IPS-20b (cell line): ENCODE data around the gene EIF4E3.

Experiments used
- H3K27ac ChIP-seq: one replicate; pipeline ENCODE4 v1.5.1; 2013; ENCODE audit warnings: low read length
- H3K27me3 ChIP-seq: 2 replicates; pipeline ENCODE4 v1.6.1; 2013; ENCODE audit warnings: mild to moderate bottlenecking, low read length, inconsistent platforms; ENCODE audit not compliant: insufficient read depth
- H3K36me3 ChIP-seq: 2 replicates; pipeline ENCODE4 v1.6.1; 2013; ENCODE audit warnings: low read depth, mild to moderate bottlenecking, inconsistent platforms, low read length, moderate library complexity; ENCODE audit not compliant: insufficient read depth
- H3K4me1 ChIP-seq: 2 replicates; pipeline ENCODE4 v1.6.1; 2013; ENCODE audit warnings: mild to moderate bottlenecking, control low read depth, inconsistent platforms, low read length, moderate library complexity; ENCODE audit not compliant: insufficient read depth
- H3K4me3 ChIP-seq: 2 replicates; pipeline ENCODE4 v1.5.1; 2013; ENCODE audit warnings: mild to moderate bottlenecking, low read length, inconsistent platforms
- H3K9ac ChIP-seq: 2 replicates; pipeline ENCODE4 v1.6.1; 2013; ENCODE audit warnings: low read depth, mild to moderate bottlenecking, inconsistent platforms, low read length, moderate library complexity
- H3K9me3 ChIP-seq: 2 replicates; pipeline ENCODE4 v1.6.1; 2013; ENCODE audit warnings: mild to moderate bottlenecking, low read depth, low read length, inconsistent platforms; ENCODE audit not compliant: insufficient read depth

Gene EIF4E3

GRCh38 chr3:71751602-71752001, 26.4 kb upstream of the EIF4E3 start:
- no peaks in the 10 kb centered on the region for H3K9me3 ChIP-seq
- no peak overlapping the region for H3K4me3 ChIP-seq
- no peak overlapping the region for H3K9ac ChIP-seq
- H3K36me3 ChIP-seq: no peaks in the 10 kb centered on the region
- peaks cover 4% of the 10 kb centered on the region; the same call in 1 of the 2 replicates for H3K4me1 ChIP-seq
- no peak overlapping the region for H3K27ac ChIP-seq
- H3K27me3 ChIP-seq: peaks cover 52% of the 10 kb centered on the region

DNA sequence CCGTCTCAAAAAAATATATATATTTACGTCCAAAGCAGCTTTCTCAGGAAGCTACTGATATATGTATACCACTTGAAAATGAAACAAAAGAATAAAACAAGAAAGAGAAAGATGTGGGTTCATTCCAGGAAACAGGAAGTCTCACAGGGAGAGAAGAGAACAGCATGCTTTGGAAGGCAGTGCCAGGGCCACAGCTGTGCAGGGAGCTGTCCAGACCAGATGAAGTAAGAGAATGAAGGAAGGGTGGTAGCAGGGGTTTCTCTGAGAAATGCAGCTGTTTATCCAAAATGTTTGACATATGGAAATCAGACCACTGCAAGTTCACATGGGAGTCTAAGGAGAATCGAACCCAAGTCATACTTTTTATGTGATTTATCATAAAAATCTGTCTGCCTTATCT, 19.5 kb upstream of the EIF4E3 start:
- Histone ChIP-seq H3K9me3 (peaks cover 25% of the 10 kb centered on the region), H3K4me3 (no peak overlapping the region), H3K27ac (no peak overlapping the region), H3K27me3 (no peaks in the 10 kb centered on the region; the same call in 1 of the 2 replicates), H3K36me3 (no peaks in the 10 kb centered on the region), H3K9ac (no peak overlapping the region), H3K4me1 (no peaks in the 10 kb centered on the region)

- no peak overlapping the region for H3K27ac ChIP-seq
- H3K36me3 ChIP-seq: no peaks in the 10 kb centered on the region
- H3K9ac ChIP-seq: no peak overlapping the region
- H3K27me3 ChIP-seq: no peaks in the 10 kb centered on the region
- H3K4me1 ChIP-seq: no peaks in the 10 kb centered on the region
- H3K9me3 ChIP-seq: peaks cover 25% of the 10 kb centered on the region
- H3K4me3 ChIP-seq: no peak overlapping the region
Measured at GRCh38 chr3:71742621-71743020, 17.4 kb upstream of the EIF4E3 start.

DNA sequence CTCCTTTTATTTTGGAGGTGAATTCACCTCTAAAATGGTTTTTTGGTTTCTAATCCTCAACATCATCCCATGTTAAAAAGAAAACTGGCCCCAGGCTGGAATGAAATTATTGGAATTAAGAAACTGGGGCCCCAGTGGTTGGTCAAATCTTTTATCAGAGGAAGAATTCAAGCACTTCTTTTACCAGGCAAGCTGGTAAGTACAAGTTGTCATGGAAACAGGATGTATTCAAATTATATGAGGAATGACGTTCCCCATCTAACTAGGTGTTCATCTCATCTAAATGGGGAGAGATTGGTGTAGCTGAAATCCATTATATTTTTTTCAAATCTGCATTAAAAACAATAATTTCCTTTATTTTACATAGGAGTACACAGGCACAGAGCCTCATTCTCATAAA, 9.7 kb upstream of the EIF4E3 start:
- H3K27ac ChIP-seq: no peak overlapping the region
- no peaks in the 10 kb centered on the region for H3K27me3 ChIP-seq
- no peak overlapping the region for H3K4me3 ChIP-seq
- no peaks in the 10 kb centered on the region for H3K9me3 ChIP-seq
- peaks cover 6% of the 10 kb centered on the region for H3K4me1 ChIP-seq
- no peak overlapping the region for H3K9ac ChIP-seq
- H3K36me3 ChIP-seq: no peaks in the 10 kb centered on the region

DNA sequence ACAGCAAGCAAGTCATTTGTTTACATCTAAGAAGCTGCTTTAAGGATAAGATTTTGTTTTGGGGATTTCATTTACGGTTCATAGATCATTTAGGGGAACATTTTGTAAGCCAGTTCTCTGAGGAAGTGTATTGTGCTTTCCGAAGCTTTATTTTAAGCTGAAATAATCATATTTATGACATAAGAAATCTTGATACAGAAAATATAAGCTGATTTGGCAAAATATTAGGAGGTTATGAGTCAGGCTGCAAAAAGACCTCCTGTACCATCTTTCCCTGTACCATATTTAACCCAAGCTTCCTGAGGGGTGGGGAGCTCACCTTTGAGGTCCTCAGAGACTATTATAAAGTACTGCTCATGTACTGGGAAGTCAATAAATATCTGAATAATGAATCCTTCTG, 8.1 kb upstream of the EIF4E3 start:
- no peaks in the 10 kb centered on the region for H3K27me3 ChIP-seq
- H3K27ac ChIP-seq: no peak overlapping the region
- no peak overlapping the region for H3K9ac ChIP-seq
- H3K4me1 ChIP-seq: peaks cover 11% of the 10 kb centered on the region
- H3K4me3 ChIP-seq: no peak overlapping the region
- no peaks in the 10 kb centered on the region for H3K9me3 ChIP-seq
- no peaks in the 10 kb centered on the region for H3K36me3 ChIP-seq

- H3K36me3 ChIP-seq: no peaks in the 10 kb centered on the region
- no peak overlapping the region for H3K9ac ChIP-seq
- peaks cover 11% of the 10 kb centered on the region for H3K4me1 ChIP-seq
- no peak overlapping the region for H3K4me3 ChIP-seq
- H3K27me3 ChIP-seq: no peaks in the 10 kb centered on the region
- H3K27ac ChIP-seq: no peak overlapping the region
- H3K9me3 ChIP-seq: no peaks in the 10 kb centered on the region
Measured at GRCh38 chr3:71732637-71733036, 7.4 kb upstream of the EIF4E3 start.

DNA sequence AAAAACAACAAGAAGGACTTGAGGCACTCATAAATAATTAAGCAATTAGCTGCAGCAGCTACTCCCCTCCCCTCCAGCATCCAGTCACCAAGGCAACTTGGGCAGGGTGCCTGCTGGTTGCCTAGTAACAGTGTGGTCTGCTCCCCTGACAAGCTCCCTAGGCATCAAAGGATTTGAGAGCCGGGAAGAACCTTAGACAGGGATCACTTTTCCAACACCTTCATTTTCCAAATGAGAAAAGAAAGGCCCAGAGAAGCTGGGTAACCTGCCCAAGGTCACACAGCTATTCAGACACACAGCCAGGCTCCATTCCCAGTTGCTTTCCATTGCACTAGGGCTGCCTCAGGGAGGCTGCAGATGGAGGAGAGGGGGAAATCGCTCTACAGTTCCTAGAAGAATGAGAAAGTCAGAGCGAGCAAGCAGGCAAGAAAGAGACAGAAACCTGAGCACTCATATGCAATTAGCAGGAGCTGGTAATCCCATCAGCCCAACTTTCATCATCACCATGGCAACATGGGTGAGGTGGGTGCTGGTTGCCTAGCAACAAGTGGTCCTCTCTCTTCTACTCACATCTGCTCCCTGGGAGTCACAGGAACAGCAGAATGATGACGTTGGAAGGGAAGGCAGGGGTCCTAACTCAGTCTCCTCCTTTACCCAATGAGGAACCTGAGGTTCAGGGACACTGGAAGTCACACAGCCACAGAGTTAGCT, 3.6 kb upstream of the EIF4E3 start:
- Histone ChIP-seq H3K36me3 (no peaks in the 10 kb centered on the region), H3K9ac (no peak overlapping the region), H3K27me3 (peaks cover 25% of the 10 kb centered on the region), H3K27ac (no peak overlapping the region), H3K4me1 (peaks cover 14% of the 10 kb centered on the region), H3K9me3 (no peaks in the 10 kb centered on the region), H3K4me3 (no peak overlapping the region)

GRCh38 chr3:71726146-71726545, 944 bp upstream of the EIF4E3 start:
- peak overlapping the region; percentile 63; the same call in 1 of the 2 replicates for H3K9ac ChIP-seq
- H3K4me3 ChIP-seq: peak overlapping the region; percentile 58; the same call in 1 of the 2 replicates
- peaks cover 14% of the 10 kb centered on the region for H3K4me1 ChIP-seq
- H3K27me3 ChIP-seq: peaks cover 40% of the 10 kb centered on the region
- no peaks in the 10 kb centered on the region for H3K9me3 ChIP-seq
- H3K27ac ChIP-seq: no peak overlapping the region
- no peaks in the 10 kb centered on the region for H3K36me3 ChIP-seq

- Histone ChIP-seq H3K36me3 (no peaks in the 10 kb centered on the region), H3K9ac (peak overlapping the region; percentile 60; the same call in 1 of the 2 replicates), H3K4me3 (peak overlapping the region; percentile 77), H3K27me3 (peaks cover 40% of the 10 kb centered on the region), H3K4me1 (peaks cover 8% of the 10 kb centered on the region; the same call in 1 of the 2 replicates), H3K27ac (no peak overlapping the region), H3K9me3 (no peaks in the 10 kb centered on the region)
Measured at GRCh38 chr3:71724584-71725270, 475 bp downstream of the EIF4E3 start.

GRCh38 chr3:71724171-71724453, 1.1 kb downstream of the EIF4E3 start:
- H3K9me3 ChIP-seq: no peaks in the 10 kb centered on the region
- H3K27ac ChIP-seq: no peak overlapping the region
- peaks cover 40% of the 10 kb centered on the region for H3K27me3 ChIP-seq
- H3K4me1 ChIP-seq: peaks cover 4% of the 10 kb centered on the region; the same call in 1 of the 2 replicates
- peak overlapping the region; percentile 77 for H3K4me3 ChIP-seq
- no peaks in the 10 kb centered on the region for H3K36me3 ChIP-seq
- H3K9ac ChIP-seq: peak overlapping the region; percentile 60; the same call in 1 of the 2 replicates

- Histone ChIP-seq H3K27ac (no peak overlapping the region), H3K4me3 (peak overlapping the region; percentile 77), H3K27me3 (peaks cover 40% of the 10 kb centered on the region), H3K36me3 (no peaks in the 10 kb centered on the region), H3K9ac (no peak overlapping the region), H3K4me1 (peaks cover 4% of the 10 kb centered on the region; the same call in 1 of the 2 replicates), H3K9me3 (no peaks in the 10 kb centered on the region)
Measured at GRCh38 chr3:71723452-71724170, 1.6 kb downstream of the EIF4E3 start.
